ENCODE data around the gene BSCL2. TPM values are rescaled to one million over a fixed set of nuclear protein-coding genes. Genes with fewer than 3 reads are reported as not detected.

The BSCL2 gene
- total and polyA plus RNA-seq, 2 of the 13 experiments (the other 11 are each of a cell fraction or from before 2014, with no cell fraction given), result 19.5 to 21.1 TPM

DNA sequence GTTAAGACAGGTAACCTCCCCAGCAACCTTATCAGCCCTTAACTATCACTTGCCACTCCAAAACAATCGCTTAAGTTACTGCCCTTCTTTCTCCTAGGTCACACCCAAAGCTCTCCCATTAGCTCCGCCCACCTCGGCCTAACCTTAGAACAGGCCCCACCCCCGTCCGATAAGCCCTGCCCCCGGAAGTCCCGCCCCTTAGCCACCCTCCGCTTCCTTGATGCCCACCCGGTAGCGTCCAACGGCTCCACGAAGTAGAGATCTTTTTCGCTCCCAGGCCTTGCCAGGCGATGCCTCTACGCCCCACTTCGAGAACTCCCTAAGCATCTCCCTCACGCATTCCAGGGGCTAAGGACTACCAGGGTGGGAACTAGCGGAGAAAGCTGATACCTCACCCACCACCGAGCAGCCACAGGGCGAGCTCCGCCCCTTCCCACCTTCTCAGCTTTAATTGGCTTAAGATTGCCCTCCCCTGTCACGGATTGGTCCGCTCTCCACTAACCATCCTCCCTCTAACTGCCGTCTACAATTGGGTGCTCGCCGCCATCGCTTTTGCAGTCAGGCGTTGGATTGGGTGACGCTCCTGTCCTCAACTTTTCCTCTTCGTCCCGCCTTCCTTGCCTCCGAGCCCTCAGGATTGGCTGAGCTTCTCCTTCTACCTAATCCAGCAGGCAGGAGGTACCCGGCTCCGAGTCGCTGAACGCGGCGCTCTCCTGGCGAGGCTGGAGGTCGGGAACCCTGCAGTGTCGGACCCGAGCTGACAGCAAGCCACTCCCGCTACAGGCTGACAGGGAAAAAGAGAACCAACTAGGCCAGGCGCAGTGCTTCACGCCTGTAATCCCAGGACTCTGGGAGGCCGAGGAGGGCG lies 46.7 kb upstream of the BSCL2 start, which contains the start of gene ZBTB3 (continued):
- TF ChIP-seq, protein P1, sequence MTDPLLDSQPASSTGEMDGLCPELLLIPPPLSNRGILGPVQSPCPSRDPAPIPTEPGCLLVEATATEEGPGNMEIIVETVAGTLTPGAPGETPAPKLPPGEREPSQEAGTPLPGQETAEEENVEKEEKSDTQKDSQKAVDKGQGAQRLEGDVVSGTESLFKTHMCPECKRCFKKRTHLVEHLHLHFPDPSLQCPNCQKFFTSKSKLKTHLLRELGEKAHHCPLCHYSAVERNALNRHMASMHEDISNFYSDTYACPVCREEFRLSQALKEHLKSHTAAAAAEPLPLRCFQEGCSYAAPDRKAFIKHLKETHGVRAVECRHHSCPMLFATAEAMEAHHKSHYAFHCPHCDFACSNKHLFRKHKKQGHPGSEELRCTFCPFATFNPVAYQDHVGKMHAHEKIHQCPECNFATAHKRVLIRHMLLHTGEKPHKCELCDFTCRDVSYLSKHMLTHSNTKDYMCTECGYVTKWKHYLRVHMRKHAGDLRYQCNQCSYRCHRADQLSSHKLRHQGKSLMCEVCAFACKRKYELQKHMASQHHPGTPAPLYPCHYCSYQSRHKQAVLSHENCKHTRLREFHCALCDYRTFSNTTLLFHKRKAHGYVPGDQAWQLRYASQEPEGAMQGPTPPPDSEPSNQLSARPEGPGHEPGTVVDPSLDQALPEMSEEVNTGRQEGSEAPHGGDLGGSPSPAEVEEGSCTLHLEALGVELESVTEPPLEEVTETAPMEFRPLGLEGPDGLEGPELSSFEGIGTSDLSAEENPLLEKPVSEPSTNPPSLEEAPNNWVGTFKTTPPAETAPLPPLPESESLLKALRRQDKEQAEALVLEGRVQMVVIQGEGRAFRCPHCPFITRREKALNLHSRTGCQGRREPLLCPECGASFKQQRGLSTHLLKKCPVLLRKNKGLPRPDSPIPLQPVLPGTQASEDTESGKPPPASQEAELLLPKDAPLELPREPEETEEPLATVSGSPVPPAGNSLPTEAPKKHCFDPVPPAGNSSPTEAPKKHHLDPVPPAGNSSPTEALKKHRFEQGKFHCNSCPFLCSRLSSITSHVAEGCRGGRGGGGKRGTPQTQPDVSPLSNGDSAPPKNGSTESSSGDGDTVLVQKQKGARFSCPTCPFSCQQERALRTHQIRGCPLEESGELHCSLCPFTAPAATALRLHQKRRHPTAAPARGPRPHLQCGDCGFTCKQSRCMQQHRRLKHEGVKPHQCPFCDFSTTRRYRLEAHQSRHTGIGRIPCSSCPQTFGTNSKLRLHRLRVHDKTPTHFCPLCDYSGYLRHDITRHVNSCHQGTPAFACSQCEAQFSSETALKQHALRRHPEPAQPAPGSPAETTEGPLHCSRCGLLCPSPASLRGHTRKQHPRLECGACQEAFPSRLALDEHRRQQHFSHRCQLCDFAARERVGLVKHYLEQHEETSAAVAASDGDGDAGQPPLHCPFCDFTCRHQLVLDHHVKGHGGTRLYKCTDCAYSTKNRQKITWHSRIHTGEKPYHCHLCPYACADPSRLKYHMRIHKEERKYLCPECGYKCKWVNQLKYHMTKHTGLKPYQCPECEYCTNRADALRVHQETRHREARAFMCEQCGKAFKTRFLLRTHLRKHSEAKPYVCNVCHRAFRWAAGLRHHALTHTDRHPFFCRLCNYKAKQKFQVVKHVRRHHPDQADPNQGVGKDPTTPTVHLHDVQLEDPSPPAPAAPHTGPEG (CRISPR knock-in tag; IDR thresholded peaks at IDR 0.05), result peak; percentile 23; the same call in 1 of the 2 replicates
- TF ChIP-seq FOXC1 (CRISPR knock-in tag; IDR thresholded peaks at IDR 0.05; ENCODE audit: borderline replicate concordance) (peak; percentile 72; the same call in 1 of the 2 replicates), NONO (IDR thresholded peaks at IDR 0.05) (no peak), NONO (CRISPR knock-in tag; conservative IDR thresholded peaks at IDR 0.05) (peak; percentile 73), SIX1 (CRISPR knock-in tag; IDR thresholded peaks at IDR 0.05; ENCODE audit: borderline replicate concordance) (0 out of 2 replicates have a peak, but pooled peaks have one; percentile 30), HCFC1 (IDR thresholded peaks at IDR 0.05; ENCODE audit: low read depth, low read length) (0 out of 2 replicates have a peak, but pooled peaks have one; percentile 27), YEATS2 (CRISPR knock-in tag; IDR thresholded peaks at IDR 0.05; ENCODE audit: borderline replicate concordance) (peak; percentile 52), HMGA1 (CRISPR knock-in tag; conservative IDR thresholded peaks at IDR 0.05) (no peak), HNRNPLL (IDR thresholded peaks at IDR 0.05; ENCODE audit: low read depth, low read length, poor library complexity, severe bottlenecking) (peak; percentile 22), GABPB1 (CRISPR knock-in tag; IDR thresholded peaks at IDR 0.05) (peak; percentile 91), SAFB2 (CRISPR knock-in tag; IDR thresholded peaks at IDR 0.05; ENCODE audit: borderline replicate concordance, low read depth) (no peak), ZNF777 (CRISPR knock-in tag; IDR thresholded peaks at IDR 0.05) (peak; percentile 3; the same call in 1 of the 2 replicates), NFYC (CRISPR knock-in tag; IDR thresholded peaks at IDR 0.05) (peak; percentile 98), NR2C2 (CRISPR knock-in tag; IDR thresholded peaks at IDR 0.05; ENCODE audit: borderline replicate concordance) (peak; percentile 55)
- TF ChIP-seq, protein P2, sequence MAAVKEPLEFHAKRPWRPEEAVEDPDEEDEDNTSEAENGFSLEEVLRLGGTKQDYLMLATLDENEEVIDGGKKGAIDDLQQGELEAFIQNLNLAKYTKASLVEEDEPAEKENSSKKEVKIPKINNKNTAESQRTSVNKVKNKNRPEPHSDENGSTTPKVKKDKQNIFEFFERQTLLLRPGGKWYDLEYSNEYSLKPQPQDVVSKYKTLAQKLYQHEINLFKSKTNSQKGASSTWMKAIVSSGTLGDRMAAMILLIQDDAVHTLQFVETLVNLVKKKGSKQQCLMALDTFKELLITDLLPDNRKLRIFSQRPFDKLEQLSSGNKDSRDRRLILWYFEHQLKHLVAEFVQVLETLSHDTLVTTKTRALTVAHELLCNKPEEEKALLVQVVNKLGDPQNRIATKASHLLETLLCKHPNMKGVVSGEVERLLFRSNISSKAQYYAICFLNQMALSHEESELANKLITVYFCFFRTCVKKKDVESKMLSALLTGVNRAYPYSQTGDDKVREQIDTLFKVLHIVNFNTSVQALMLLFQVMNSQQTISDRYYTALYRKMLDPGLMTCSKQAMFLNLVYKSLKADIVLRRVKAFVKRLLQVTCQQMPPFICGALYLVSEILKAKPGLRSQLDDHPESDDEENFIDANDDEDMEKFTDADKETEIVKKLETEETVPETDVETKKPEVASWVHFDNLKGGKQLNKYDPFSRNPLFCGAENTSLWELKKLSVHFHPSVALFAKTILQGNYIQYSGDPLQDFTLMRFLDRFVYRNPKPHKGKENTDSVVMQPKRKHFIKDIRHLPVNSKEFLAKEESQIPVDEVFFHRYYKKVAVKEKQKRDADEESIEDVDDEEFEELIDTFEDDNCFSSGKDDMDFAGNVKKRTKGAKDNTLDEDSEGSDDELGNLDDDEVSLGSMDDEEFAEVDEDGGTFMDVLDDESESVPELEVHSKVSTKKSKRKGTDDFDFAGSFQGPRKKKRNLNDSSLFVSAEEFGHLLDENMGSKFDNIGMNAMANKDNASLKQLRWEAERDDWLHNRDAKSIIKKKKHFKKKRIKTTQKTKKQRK (IDR thresholded peaks at IDR 0.05; ENCODE audit: low read length), result peak; percentile 87
- TF ChIP-seq, protein P3, sequence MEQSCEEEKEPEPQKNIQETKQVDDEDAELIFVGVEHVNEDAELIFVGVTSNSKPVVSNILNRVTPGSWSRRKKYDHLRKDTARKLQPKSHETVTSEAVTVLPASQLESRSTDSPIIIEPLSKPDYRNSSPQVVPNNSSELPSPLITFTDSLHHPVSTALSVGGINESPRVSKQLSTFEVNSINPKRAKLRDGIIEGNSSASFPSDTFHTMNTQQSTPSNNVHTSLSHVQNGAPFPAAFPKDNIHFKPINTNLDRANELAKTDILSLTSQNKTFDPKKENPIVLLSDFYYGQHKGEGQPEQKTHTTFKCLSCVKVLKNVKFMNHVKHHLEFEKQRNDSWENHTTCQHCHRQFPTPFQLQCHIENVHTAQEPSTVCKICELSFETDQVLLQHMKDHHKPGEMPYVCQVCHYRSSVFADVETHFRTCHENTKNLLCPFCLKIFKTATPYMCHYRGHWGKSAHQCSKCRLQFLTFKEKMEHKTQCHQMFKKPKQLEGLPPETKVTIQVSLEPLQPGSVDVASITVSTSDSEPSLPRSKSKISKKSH (CRISPR knock-in tag; IDR thresholded peaks at IDR 0.05; ENCODE audit: borderline replicate concordance), result 0 out of 2 replicates have a peak, but pooled peaks have one; percentile 18

Data from HepG2 (cell line).